Effector memory CD4-positive, alpha-beta T cell (primary cell): ENCODE results near the gene PI16.
"Not testable (repeated sequence)": the region's sequence is repeated elsewhere in the genome, so short reads cannot be mapped to it uniquely, and the experiment has no call there.

Experiments
- DNase-seq, 3 donors: peaks; one replicate each; pipeline ENCODE4 v3.0.0-alpha.2; 2020
- H3K27ac ChIP-seq: 2 replicates; pipeline ENCODE4 v1.7.0; 2013; ENCODE audit warnings: mild to moderate bottlenecking, low read length, moderate library complexity; ENCODE audit not compliant: insufficient read depth, poor library complexity, severe bottlenecking
- H3K27me3 ChIP-seq: replicated peaks from 2 replicates; pipeline ENCODE4 v1.7.0; 2013; ENCODE audit warnings: mild to moderate bottlenecking, low read length; ENCODE audit not compliant: insufficient read depth, control insufficient read depth, poor library complexity, severe bottlenecking
- H3K36me3 ChIP-seq: 2 replicates; pipeline ENCODE4 v1.7.0; 2013; ENCODE audit warnings: mild to moderate bottlenecking, low read length, moderate library complexity; ENCODE audit not compliant: control insufficient read depth, insufficient read depth
- H3K4me1 ChIP-seq: 2 replicates; pipeline ENCODE4 v1.7.0; 2013; ENCODE audit warnings: low read length, mild to moderate bottlenecking; ENCODE audit not compliant: control insufficient read depth, insufficient read depth, poor library complexity, severe bottlenecking
- H3K4me3 ChIP-seq: 2 replicates; pipeline ENCODE4 v1.7.0; 2013; ENCODE audit warnings: low read length, low read depth, mild to moderate bottlenecking; ENCODE audit not compliant: insufficient read depth, poor library complexity, severe bottlenecking
- H3K9me3 ChIP-seq: 2 replicates; pipeline ENCODE4 v1.7.0; 2013; ENCODE audit warnings: mild to moderate bottlenecking, low read length, moderate library complexity; ENCODE audit not compliant: control insufficient read depth

Gene PI16

GRCh38 chr6:36938536-36938935 is 16.0 kb upstream of the PI16 start:
- Histone ChIP-seq H3K27ac (no peak overlapping the region), H3K9me3 (no peaks in the 10 kb centered on the region), H3K27me3 (no peaks in the 10 kb centered on the region), H3K36me3 (no peaks in the 10 kb centered on the region), H3K4me3 (no peak overlapping the region), H3K4me1 (no peaks in the 10 kb centered on the region)
- DNase-seq: no peak

- H3K27me3 ChIP-seq, H3K36me3 ChIP-seq, H3K4me1 ChIP-seq, H3K9me3 ChIP-seq, H3K4me3 ChIP-seq, DNase-seq, H3K27ac ChIP-seq: not testable (repeated sequence)
These were observed 15.5 kb upstream of the PI16 start for GRCh38 chr6:36939005-36939404.

DNA sequence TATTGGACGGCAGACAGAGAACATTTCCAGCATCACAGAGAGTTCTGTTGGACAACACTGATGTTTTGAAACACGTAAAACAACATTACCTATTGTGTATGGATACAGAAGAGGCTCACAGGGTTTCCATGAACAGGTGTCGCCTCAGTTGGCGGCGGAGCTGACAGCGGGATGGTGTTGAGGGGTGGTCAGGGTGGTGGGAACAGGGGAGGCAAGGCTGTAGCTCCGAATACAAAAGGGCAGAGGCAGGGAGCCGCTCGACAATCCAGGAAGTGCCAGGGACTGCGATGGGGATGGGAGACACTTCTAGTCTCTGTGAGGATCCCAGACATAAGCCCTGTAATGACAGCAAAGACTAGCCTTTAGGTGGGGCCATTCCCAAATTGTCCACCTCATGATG is 14.5 kb upstream of the PI16 start:
- H3K9me3 ChIP-seq: no peaks in the 10 kb centered on the region
- DNase-seq: no peak
- no peaks in the 10 kb centered on the region for H3K4me1 ChIP-seq
- no peaks in the 10 kb centered on the region for H3K36me3 ChIP-seq
- H3K27me3 ChIP-seq: no peaks in the 10 kb centered on the region
- no peak overlapping the region for H3K4me3 ChIP-seq
- H3K27ac ChIP-seq: no peak overlapping the region

GRCh38 chr6:36941561-36941960 is 13.0 kb upstream of the PI16 start:
- not testable (repeated sequence) for H3K4me1 ChIP-seq, H3K27ac ChIP-seq, H3K36me3 ChIP-seq, H3K27me3 ChIP-seq, H3K9me3 ChIP-seq, DNase-seq, H3K4me3 ChIP-seq

GRCh38 chr6:36942329-36942728 is 12.2 kb upstream of the PI16 start:
- H3K4me1 ChIP-seq, H3K36me3 ChIP-seq: not testable (repeated sequence)

GRCh38 chr6:36944650-36945049 is 9.9 kb upstream of the PI16 start:
- Histone ChIP-seq H3K9me3 (no peaks in the 10 kb centered on the region), H3K4me1 (peaks cover 21% of the 10 kb centered on the region), H3K36me3 (no peaks in the 10 kb centered on the region), H3K4me3 (no peak overlapping the region), H3K27me3 (no peaks in the 10 kb centered on the region), H3K27ac (no peak overlapping the region)
- DNase-seq: no peak

More at GRCh38 chr6:36942329-36942728, 12.2 kb upstream of the PI16 start:
- DNase-seq, H3K9me3 ChIP-seq, H3K27ac ChIP-seq, H3K27me3 ChIP-seq, H3K4me3 ChIP-seq: not testable (repeated sequence)

- no peak for DNase-seq
- H3K27ac ChIP-seq: no peak overlapping the region
- H3K9me3 ChIP-seq: no peaks in the 10 kb centered on the region
- H3K27me3 ChIP-seq: no peaks in the 10 kb centered on the region
- H3K4me3 ChIP-seq: no peak overlapping the region
- peaks cover 21% of the 10 kb centered on the region for H3K4me1 ChIP-seq
- no peaks in the 10 kb centered on the region for H3K36me3 ChIP-seq
These were observed 9.2 kb upstream of the PI16 start for GRCh38 chr6:36945301-36945700.

GRCh38 chr6:36946526-36946925 is 8.0 kb upstream of the PI16 start:
- DNase-seq: no peak
- no peak overlapping the region for H3K4me3 ChIP-seq
- no peaks in the 10 kb centered on the region for H3K36me3 ChIP-seq
- H3K27me3 ChIP-seq: no peaks in the 10 kb centered on the region
- peaks cover 21% of the 10 kb centered on the region for H3K4me1 ChIP-seq
- H3K9me3 ChIP-seq: no peaks in the 10 kb centered on the region
- no peak overlapping the region for H3K27ac ChIP-seq

DNA sequence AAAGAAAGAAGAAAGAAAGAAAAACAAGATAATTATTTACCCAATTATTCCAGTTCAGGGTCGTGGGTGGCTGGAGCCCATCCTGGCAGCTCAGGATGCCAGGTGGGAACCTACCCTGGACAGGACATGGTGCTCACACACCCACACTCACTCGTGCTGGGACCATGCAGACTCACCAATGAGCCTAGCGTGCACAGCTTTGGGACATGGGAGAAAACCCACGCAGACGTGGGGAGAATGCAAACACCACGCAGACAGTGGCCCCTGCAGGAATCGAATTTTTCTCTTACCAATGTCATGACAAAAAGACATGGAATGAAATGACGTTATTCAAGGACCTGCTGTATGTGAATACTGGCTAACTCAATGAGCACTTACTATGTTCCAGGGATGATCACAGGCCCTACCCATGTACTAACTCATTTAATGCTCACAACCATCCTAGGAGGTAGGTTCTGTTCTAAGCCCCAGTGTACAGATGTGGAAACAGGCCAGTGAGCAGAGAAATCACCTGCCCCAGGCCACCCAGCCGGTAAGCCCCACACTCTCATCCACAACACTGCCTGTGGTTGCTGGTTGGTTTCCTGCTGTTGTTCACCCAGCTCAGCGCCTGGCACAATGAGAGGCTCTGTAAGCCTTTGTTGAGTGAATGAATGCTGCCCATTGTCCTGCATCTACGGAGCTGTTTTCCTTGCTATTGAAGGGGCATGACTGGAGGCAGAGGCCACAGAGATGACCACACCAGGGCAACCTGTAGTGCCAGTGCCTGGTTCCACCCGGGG is 6.8 kb upstream of the PI16 start:
- Histone ChIP-seq H3K4me1 (peaks cover 21% of the 10 kb centered on the region), H3K27me3 (no peaks in the 10 kb centered on the region), H3K27ac (no peak overlapping the region), H3K9me3 (no peaks in the 10 kb centered on the region), H3K36me3 (no peaks in the 10 kb centered on the region), H3K4me3 (no peak overlapping the region)
- DNase-seq: peak in 2 of 3 donors; percentile 18 to 39

GRCh38 chr6:36949076-36949475 is 5.5 kb upstream of the PI16 start:
- DNase-seq, H3K27ac ChIP-seq, H3K27me3 ChIP-seq, H3K9me3 ChIP-seq, H3K4me3 ChIP-seq, H3K36me3 ChIP-seq: not testable (repeated sequence)
- peaks cover 28% of the 10 kb centered on the region for H3K4me1 ChIP-seq
